Neural cell (in vitro differentiated cells): ENCODE data around the gene FILIP1L. TPM values are rescaled to one million over a fixed set of nuclear protein-coding genes. Genes with fewer than 3 reads are reported as not detected.

ENCODE experiments used
- H2AFZ ChIP-seq: fragments of 200-600, 300-800 bp; sonication (generic), shearing (Covaris generic); 2 replicates; pipeline ENCODE4 v1.6.0; 2014; ENCODE audit warnings: low read depth, mild to moderate bottlenecking, antibody characterized with exemption, low read length, moderate library complexity
- H3F3A ChIP-seq: fragments of 200-600 bp; shearing (Covaris generic); 2 replicates; pipeline ENCODE4 v1.6.1; 2016; ENCODE audit warnings: mild to moderate bottlenecking, moderate library complexity, mixed read lengths, antibody characterized with exemption, low read length; ENCODE audit not compliant: insufficient read depth, poor library complexity, severe bottlenecking
- H3K27ac ChIP-seq: fragments of 200-600, 300-800 bp; sonication (generic), shearing (Covaris generic); 2 replicates; pipeline ENCODE4 v1.5.1; 2014; ENCODE audit warnings: mild to moderate bottlenecking, low read length, moderate library complexity
- H3K27me3 ChIP-seq: fragments of 300-800, 200-600 bp; sonication (generic), shearing (Covaris generic); 2 replicates; pipeline ENCODE4 v1.6.0; 2014; ENCODE audit warnings: mild to moderate bottlenecking, low read depth, low read length, moderate library complexity; ENCODE audit not compliant: insufficient read depth
- H3K36me3 ChIP-seq: fragments of 300-800, 200-600 bp; sonication (generic), shearing (Covaris generic); 2 replicates; pipeline ENCODE4 v1.5.1; 2014; ENCODE audit warnings: mild to moderate bottlenecking, antibody characterized with exemption, low read length, moderate library complexity; ENCODE audit not compliant: insufficient read depth
- H3K4me2 ChIP-seq: fragments of 300-800, 200-600 bp; sonication (generic), shearing (Covaris generic); 2 replicates; pipeline ENCODE4 v1.6.0; 2014; ENCODE audit warnings: mild to moderate bottlenecking, low read length
- H3K4me3 ChIP-seq: fragments of 300-800, 200-600 bp; sonication (generic), shearing (Covaris generic); 2 replicates; pipeline ENCODE4 v1.5.1; 2014; ENCODE audit warnings: mild to moderate bottlenecking, low read length, moderate library complexity
- H3K79me2 ChIP-seq: fragments of 200-600 bp; shearing (Covaris generic); replicated peaks from 2 replicates; pipeline ENCODE4 v1.6.0; 2014; ENCODE audit warnings: mild to moderate bottlenecking, low read length, moderate library complexity; ENCODE audit not compliant: insufficient read depth
- H3K9ac ChIP-seq: fragments of 300-800, 200-600 bp; sonication (generic), shearing (Covaris generic); 2 replicates; pipeline ENCODE4 v1.6.1; 2016; ENCODE audit warnings: mild to moderate bottlenecking, low read length, mixed read lengths
- H3K9me2 ChIP-seq: fragments of 200-600 bp; shearing (Covaris generic); 2 replicates; pipeline ENCODE4 v1.6.1; 2016; ENCODE audit warnings: mild to moderate bottlenecking, low read length, mixed read lengths; ENCODE audit not compliant: insufficient read depth
- H3K9me3 ChIP-seq: fragments of 200-600, 300-800 bp; sonication (generic), shearing (Covaris generic); 2 replicates; pipeline ENCODE4 v1.6.1; 2016; ENCODE audit warnings: mild to moderate bottlenecking, mixed run types, low read length, moderate library complexity, mixed read lengths
- H4K20me1 ChIP-seq: fragments of 200-600 bp; shearing (Covaris generic); 2 replicates; pipeline ENCODE4 v1.6.1; 2016; ENCODE audit warnings: mild to moderate bottlenecking, mixed run types; ENCODE audit not compliant: insufficient read depth
- EP300 ChIP-seq: fragments of 450-650 bp; conservative IDR thresholded peaks from 2 replicates; pipeline ENCODE4 v1.6.1; 2014; ENCODE audit warnings: antibody characterized with exemption, mild to moderate bottlenecking, moderate library complexity; ENCODE audit not compliant: poor library complexity, severe bottlenecking
- EZH2 ChIP-seq: fragments of 200-600, 300-800 bp; shearing (Covaris generic), sonication (generic); IDR thresholded peaks from 2 replicates; pipeline ENCODE4 v1.6.1; 2014; ENCODE audit warnings: antibody characterized with exemption, low read length, borderline replicate concordance, mild to moderate bottlenecking; ENCODE audit not compliant: insufficient read depth, poor library complexity, severe bottlenecking
- MXI1 ChIP-seq: fragments of 450-650 bp; conservative IDR thresholded peaks from 2 replicates; pipeline ENCODE4 v1.6.1; 2014; ENCODE audit warnings: antibody characterized with exemption, mild to moderate bottlenecking; ENCODE audit not compliant: poor library complexity, severe bottlenecking
- POLR2AphosphoS5 ChIP-seq: IDR thresholded peaks from 2 replicates; pipeline ENCODE4 v1.6.1; 2012
- RAD21 ChIP-seq: fragments of 450-650 bp; conservative IDR thresholded peaks from 2 replicates; pipeline ENCODE4 v1.6.1; 2014; ENCODE audit warnings: antibody characterized with exemption, mild to moderate bottlenecking, moderate library complexity
- SMC3 ChIP-seq: fragments of 450-650 bp; conservative IDR thresholded peaks from 2 replicates; pipeline ENCODE4 v1.6.1; 2014; ENCODE audit warnings: antibody characterized with exemption, mild to moderate bottlenecking, moderate library complexity; ENCODE audit not compliant: poor library complexity
- TAF1 ChIP-seq: IDR thresholded peaks from 2 replicates; pipeline ENCODE4 v1.6.1; 2012; ENCODE audit warnings: low read depth
- polyA plus RNA-seq: library from polyadenylated mRNA; depleted of rRNA; stranded (reverse); fragments of >200 nt; gene quantifications from 2 replicates; pipeline ENCODE4 v1.2.3, GENCODE V29; 2014
- TF ChIP-seq, protein P1 (sequence below): fragments of 450-650 bp; IDR thresholded peaks from 2 replicates; pipeline ENCODE4 v1.5.1; 2014; ENCODE audit warnings: antibody characterized with exemption, mild to moderate bottlenecking, moderate library complexity; ENCODE audit not compliant: poor library complexity, severe bottlenecking
- TF ChIP-seq, protein P2 (sequence below): IDR thresholded peaks from 2 replicates; pipeline ENCODE4 v1.6.1; 2012; ENCODE audit warnings: borderline replicate concordance

FILIP1L gene
- polyA plus RNA-seq, 1 donor from 2014 or later: 0.27 TPM

DNA sequence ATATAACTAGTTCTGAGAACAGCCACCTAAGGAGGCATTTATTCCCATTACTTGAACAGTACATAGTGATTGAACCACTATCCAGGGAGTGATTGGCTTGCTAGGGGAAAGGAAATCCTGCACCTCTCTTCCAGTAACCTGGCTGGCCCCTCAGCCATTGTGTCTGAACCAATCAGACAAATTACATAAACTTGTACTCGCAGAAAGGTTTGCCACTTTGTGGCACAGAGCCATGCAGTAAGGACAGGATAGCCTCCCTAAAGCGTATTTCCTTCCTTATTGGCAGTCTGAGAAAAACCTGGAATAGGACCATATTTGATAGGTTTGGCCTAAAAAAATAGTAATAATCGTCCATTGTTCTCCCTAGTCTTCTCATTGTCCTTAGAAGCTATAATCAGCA, 277.6 kb downstream of the FILIP1L start:
- TF ChIP-seq, protein P1, sequence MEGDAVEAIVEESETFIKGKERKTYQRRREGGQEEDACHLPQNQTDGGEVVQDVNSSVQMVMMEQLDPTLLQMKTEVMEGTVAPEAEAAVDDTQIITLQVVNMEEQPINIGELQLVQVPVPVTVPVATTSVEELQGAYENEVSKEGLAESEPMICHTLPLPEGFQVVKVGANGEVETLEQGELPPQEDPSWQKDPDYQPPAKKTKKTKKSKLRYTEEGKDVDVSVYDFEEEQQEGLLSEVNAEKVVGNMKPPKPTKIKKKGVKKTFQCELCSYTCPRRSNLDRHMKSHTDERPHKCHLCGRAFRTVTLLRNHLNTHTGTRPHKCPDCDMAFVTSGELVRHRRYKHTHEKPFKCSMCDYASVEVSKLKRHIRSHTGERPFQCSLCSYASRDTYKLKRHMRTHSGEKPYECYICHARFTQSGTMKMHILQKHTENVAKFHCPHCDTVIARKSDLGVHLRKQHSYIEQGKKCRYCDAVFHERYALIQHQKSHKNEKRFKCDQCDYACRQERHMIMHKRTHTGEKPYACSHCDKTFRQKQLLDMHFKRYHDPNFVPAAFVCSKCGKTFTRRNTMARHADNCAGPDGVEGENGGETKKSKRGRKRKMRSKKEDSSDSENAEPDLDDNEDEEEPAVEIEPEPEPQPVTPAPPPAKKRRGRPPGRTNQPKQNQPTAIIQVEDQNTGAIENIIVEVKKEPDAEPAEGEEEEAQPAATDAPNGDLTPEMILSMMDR: no peak
- TF ChIP-seq EZH2: no peak
- no peak for TF ChIP-seq RAD21
- TF ChIP-seq EP300: no peak
- TF ChIP-seq, protein P2, sequence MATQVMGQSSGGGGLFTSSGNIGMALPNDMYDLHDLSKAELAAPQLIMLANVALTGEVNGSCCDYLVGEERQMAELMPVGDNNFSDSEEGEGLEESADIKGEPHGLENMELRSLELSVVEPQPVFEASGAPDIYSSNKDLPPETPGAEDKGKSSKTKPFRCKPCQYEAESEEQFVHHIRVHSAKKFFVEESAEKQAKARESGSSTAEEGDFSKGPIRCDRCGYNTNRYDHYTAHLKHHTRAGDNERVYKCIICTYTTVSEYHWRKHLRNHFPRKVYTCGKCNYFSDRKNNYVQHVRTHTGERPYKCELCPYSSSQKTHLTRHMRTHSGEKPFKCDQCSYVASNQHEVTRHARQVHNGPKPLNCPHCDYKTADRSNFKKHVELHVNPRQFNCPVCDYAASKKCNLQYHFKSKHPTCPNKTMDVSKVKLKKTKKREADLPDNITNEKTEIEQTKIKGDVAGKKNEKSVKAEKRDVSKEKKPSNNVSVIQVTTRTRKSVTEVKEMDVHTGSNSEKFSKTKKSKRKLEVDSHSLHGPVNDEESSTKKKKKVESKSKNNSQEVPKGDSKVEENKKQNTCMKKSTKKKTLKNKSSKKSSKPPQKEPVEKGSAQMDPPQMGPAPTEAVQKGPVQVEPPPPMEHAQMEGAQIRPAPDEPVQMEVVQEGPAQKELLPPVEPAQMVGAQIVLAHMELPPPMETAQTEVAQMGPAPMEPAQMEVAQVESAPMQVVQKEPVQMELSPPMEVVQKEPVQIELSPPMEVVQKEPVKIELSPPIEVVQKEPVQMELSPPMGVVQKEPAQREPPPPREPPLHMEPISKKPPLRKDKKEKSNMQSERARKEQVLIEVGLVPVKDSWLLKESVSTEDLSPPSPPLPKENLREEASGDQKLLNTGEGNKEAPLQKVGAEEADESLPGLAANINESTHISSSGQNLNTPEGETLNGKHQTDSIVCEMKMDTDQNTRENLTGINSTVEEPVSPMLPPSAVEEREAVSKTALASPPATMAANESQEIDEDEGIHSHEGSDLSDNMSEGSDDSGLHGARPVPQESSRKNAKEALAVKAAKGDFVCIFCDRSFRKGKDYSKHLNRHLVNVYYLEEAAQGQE: no peak
- no peak for TF ChIP-seq TAF1
- no peak for TF ChIP-seq POLR2AphosphoS5
- no peak for TF ChIP-seq SMC3
- TF ChIP-seq MXI1: no peak
- H2AFZ ChIP-seq: no peak overlapping the region
- H3K4me3 ChIP-seq: no peak overlapping the region
- H3K4me2 ChIP-seq: no peak overlapping the region
- no peaks in the 10 kb centered on the region for H3K36me3 ChIP-seq
- H3K9me3 ChIP-seq: no peaks in the 10 kb centered on the region
- no peaks in the 10 kb centered on the region for H3F3A ChIP-seq
- no peaks in the 10 kb centered on the region for H3K27me3 ChIP-seq
- H3K79me2 ChIP-seq: no peaks in the 10 kb centered on the region
- no peak overlapping the region for H3K9ac ChIP-seq
- H4K20me1 ChIP-seq: no peaks in the 10 kb centered on the region
- H3K27ac ChIP-seq: no peak overlapping the region
- no peaks in the 10 kb centered on the region for H3K9me2 ChIP-seq

DNA sequence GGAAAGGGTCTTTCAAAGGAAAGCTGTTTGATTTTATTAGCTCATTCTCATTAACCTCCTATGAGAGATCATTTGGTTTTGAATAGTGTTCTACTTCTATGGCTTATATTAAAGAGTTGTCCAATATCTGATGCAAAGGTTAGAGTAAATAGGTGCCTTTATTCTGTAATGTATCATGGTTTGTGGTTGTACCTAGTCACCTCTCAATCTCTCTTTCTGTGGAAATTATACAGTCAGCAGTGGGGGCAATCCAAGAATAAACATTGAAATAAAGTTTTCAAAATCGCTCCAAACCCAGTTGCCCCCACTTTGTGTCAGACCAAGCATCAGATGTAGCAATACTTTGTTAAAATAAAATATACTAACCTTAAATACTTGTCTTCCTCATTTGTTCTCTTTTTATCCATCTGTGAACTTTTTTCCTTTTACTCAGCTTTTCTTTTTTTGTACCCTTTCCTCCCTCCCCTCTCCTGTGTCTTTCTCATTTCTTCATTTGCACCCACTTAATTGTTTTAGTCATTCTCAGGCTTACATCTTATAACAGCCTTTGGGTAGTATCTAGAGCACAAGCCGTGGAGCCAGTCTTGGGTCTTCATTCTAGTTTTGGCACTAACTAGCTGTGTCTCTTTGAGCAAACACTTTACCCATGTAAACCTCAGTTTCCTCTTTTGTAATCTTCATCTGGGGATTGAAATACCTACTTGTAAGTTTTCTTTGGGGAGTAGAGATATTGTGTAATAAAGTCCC, 279.9 kb downstream of the FILIP1L start:
- Histone ChIP-seq H3F3A (no peaks in the 10 kb centered on the region), H4K20me1 (no peaks in the 10 kb centered on the region)

More for the DNA sequence above, 279.9 kb downstream of the FILIP1L start:
- H3K36me3 ChIP-seq: no peaks in the 10 kb centered on the region
- no peak overlapping the region for H3K27ac ChIP-seq
- no peaks in the 10 kb centered on the region for H3K27me3 ChIP-seq
- H3K9ac ChIP-seq: no peak overlapping the region
- no peak overlapping the region for H3K4me3 ChIP-seq
- no peak overlapping the region for H3K4me2 ChIP-seq
- no peaks in the 10 kb centered on the region for H3K79me2 ChIP-seq
- no peaks in the 10 kb centered on the region for H3K9me3 ChIP-seq
- no peaks in the 10 kb centered on the region for H3K9me2 ChIP-seq
- TF ChIP-seq, protein P2: no peak
- TF ChIP-seq MXI1 (no peak), POLR2AphosphoS5 (no peak), SMC3 (no peak), TAF1 (no peak), EZH2 (no peak), RAD21 (no peak), EP300 (no peak)
- TF ChIP-seq, protein P1: no peak
- no peak overlapping the region for H2AFZ ChIP-seq
